ENCODE data around the gene RSPH1. TPM values are rescaled to one million over a fixed set of nuclear protein-coding genes. Genes with fewer than 3 reads are reported as not detected.

RSPH1 gene
- polyA plus RNA-seq, 1 of the 3 experiments (the other 2 are of a cell fraction): 0.97 TPM

- no peak for DNase-seq
- Histone ChIP-seq H3K36me3 (replicated peaks in 1 of 2; ENCODE audit: control insufficient read depth in 1 of 2, insufficient read depth in 2 of 2, low read length in 1 of 2) (no peaks in the 10 kb centered on the region), H3K9me2 (no peaks in the 10 kb centered on the region; the same call in 1 of the 2 replicates), H3K9ac (no peak overlapping the region), H3K27ac (ENCODE audit: low read depth in 2 of 2, low read length in 1 of 2) (no peak overlapping the region), H3K4me1 (ENCODE audit: control insufficient read depth in 1 of 2, insufficient read depth in 2 of 2, low read depth in 1 of 2, low read length in 1 of 2) (peaks cover 0 to 3% of the 10 kb centered on the region in 2 experiments; a peak in 2 of 4 replicates), H3K4me3 (ENCODE audit: low read depth in 2 of 2, low read length in 1 of 2) (no peak overlapping the region), H3K9me3 (no peaks in the 10 kb centered on the region), H3K79me2 (ENCODE audit: insufficient read depth) (no peaks in the 10 kb centered on the region), H2AFZ (ENCODE audit: low read depth) (no peak overlapping the region), H4K20me1 (ENCODE audit: insufficient read depth) (no peaks in the 10 kb centered on the region), H3K27me3 (ENCODE audit: insufficient read depth) (no peaks in the 10 kb centered on the region; the same call in 1 of the 2 replicates), H3K4me2 (no peak overlapping the region), H3F3A (replicated peaks; ENCODE audit: insufficient read depth) (no peaks in the 10 kb centered on the region)
- CTCF ChIA-PET: no interaction called here
- POLR2A ChIA-PET: no interaction called here
- TF ChIP-seq RXRA (IDR thresholded peaks at IDR 0.05; ENCODE audit: borderline replicate concordance, low read depth) (no peak), GABPA (IDR thresholded peaks at IDR 0.05; ENCODE audit: low read depth) (no peak), SMC3 (IDR thresholded peaks at IDR 0.05; ENCODE audit: low read depth, low read length) (no peak)
- WGBS (ENCODE audit: low lambda C conversion rate): 19% methylated on average over 5 of the region's 5 CpGs
These were observed 9.5 kb downstream of the RSPH1 start for GRCh38 chr21:42486531-42486930.

GRCh38 chr21:42486072-42486471 lies 10.0 kb downstream of the RSPH1 start:
- Histone ChIP-seq H3K27ac (ENCODE audit: low read depth in 2 of 2, low read length in 1 of 2) (no peak overlapping the region), H2AFZ (ENCODE audit: low read depth) (no peak overlapping the region), H4K20me1 (ENCODE audit: insufficient read depth) (no peaks in the 10 kb centered on the region), H3K9me2 (no peaks in the 10 kb centered on the region; the same call in 1 of the 2 replicates), H3K4me1 (ENCODE audit: control insufficient read depth in 1 of 2, insufficient read depth in 2 of 2, low read depth in 1 of 2, low read length in 1 of 2) (peaks cover 0 to 1% of the 10 kb centered on the region in 2 experiments; a peak in 2 of 4 replicates), H3K9ac (no peak overlapping the region), H3K9me3 (no peaks in the 10 kb centered on the region), H3F3A (replicated peaks; ENCODE audit: insufficient read depth) (no peaks in the 10 kb centered on the region), H3K79me2 (ENCODE audit: insufficient read depth) (no peaks in the 10 kb centered on the region), H3K4me2 (no peak overlapping the region), H3K4me3 (ENCODE audit: low read depth in 2 of 2, low read length in 1 of 2) (no peak overlapping the region), H3K27me3 (ENCODE audit: insufficient read depth) (no peaks in the 10 kb centered on the region; the same call in 1 of the 2 replicates), H3K36me3 (replicated peaks in 1 of 2; ENCODE audit: control insufficient read depth in 1 of 2, insufficient read depth in 2 of 2, low read length in 1 of 2) (no peaks in the 10 kb centered on the region)
- no peak for TF ChIP-seq SIN3A (IDR thresholded peaks at IDR 0.05; ENCODE audit: borderline replicate concordance, low read depth, low read length)
- TF ChIP-seq ELF1 (IDR thresholded peaks at IDR 0.05): no peak
- TF ChIP-seq NFIC (IDR thresholded peaks at IDR 0.05; ENCODE audit: borderline replicate concordance): no peak
- TF ChIP-seq TAF1 (IDR thresholded peaks at IDR 0.05; ENCODE audit: borderline replicate concordance, low read depth, low read length): no peak
- TF ChIP-seq JUND (IDR thresholded peaks at IDR 0.05): no peak
- TF ChIP-seq FOSL2 (IDR thresholded peaks at IDR 0.05; ENCODE audit: borderline replicate concordance, low read depth): no peak
- TF ChIP-seq TCF12 (IDR thresholded peaks at IDR 0.05): no peak
- TF ChIP-seq IRF3 (IDR thresholded peaks at IDR 0.05; ENCODE audit: low read depth, low read length): no peak
- TF ChIP-seq SMC3 (IDR thresholded peaks at IDR 0.05; ENCODE audit: low read depth, low read length): no peak
- no peak for TF ChIP-seq MEF2A (IDR thresholded peaks at IDR 0.05; ENCODE audit: borderline replicate concordance, low read depth)
- no peak for TF ChIP-seq FOXM1 (IDR thresholded peaks at IDR 0.05; ENCODE audit: low read depth)
- TF ChIP-seq CTCF (IDR thresholded peaks at IDR 0.05): no peak
- TF ChIP-seq PBX3 (IDR thresholded peaks at IDR 0.05): no peak
- no peak for TF ChIP-seq GATA2 (CRISPR knock-in tag; IDR thresholded peaks at IDR 0.05)
- TF ChIP-seq MAX (IDR thresholded peaks at IDR 0.05; ENCODE audit: low read depth): no peak
- TF ChIP-seq NRF1 (IDR thresholded peaks at IDR 0.05; ENCODE audit: low read depth, low read length): no peak
- DNase-seq: no peak
- ChIA-PET POLR2A (no interaction called here), CTCF (interaction anchor here (1.1 kb wide), 1 partner anchor 43 kb away, joined by 3 read pairs; no protein-coding TSS in a partner anchor)
- WGBS (ENCODE audit: low lambda C conversion rate): 72% methylated on average over 6 of the region's 6 CpGs
